NCI-H1436 (cell line): Measurements from ENCODE around the gene STAB1.

ENCODE experiments used
- DNase-seq: peaks from one replicate; lab custom pipeline; 2025; lab: John Stamatoyannopoulos, UW

STAB1 gene

DNA sequence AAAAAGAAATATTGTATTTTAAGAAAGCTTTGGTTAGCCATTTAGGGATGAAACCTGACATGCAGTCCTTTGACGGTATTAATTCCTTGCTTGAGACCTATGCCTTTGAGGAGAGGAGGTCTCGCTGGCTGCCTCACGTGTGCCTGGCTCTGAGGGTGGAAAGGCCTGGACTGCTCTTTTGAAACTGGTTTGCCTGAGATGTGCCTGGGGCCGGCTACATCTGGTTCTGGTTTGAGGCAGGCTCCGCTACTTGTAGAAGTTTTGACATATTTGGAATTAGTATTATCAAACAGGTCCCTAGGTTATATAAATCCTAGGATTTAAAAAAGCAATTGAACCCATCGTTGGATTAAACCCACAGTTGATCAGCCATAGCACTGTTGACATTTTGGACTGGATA is 33.3 kb upstream of the STAB1 start:
- no peak for DNase-seq

GRCh38 chr3:52463416-52463815 is 31.7 kb upstream of the STAB1 start:
- no peak for DNase-seq

DNA sequence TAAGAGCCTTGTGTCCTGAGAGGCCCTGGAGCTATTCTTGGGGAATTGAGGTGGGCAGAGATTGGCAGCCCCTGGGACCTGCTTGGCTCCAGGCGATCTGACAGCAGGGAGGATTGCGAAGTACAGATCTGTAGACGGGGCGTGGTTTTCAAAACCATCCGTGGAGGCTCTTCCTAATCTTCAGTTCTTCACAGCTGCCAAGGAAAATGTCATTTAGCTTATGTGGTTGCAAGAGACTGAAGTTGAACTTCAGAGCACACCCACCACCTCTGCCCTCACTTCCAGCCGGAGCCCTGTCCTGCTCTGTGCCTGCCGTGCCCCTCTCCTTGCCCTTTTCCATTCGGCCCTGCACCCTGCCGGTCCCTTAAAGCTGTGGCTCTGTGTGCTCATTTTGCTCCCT is 26.8 kb upstream of the STAB1 start:
- no peak for DNase-seq

GRCh38 chr3:52469001-52469400 is 26.1 kb upstream of the STAB1 start:
- DNase-seq: no peak

- no peak for DNase-seq
Measured at GRCh38 chr3:52470920-52471319, 24.2 kb upstream of the STAB1 start.

DNA sequence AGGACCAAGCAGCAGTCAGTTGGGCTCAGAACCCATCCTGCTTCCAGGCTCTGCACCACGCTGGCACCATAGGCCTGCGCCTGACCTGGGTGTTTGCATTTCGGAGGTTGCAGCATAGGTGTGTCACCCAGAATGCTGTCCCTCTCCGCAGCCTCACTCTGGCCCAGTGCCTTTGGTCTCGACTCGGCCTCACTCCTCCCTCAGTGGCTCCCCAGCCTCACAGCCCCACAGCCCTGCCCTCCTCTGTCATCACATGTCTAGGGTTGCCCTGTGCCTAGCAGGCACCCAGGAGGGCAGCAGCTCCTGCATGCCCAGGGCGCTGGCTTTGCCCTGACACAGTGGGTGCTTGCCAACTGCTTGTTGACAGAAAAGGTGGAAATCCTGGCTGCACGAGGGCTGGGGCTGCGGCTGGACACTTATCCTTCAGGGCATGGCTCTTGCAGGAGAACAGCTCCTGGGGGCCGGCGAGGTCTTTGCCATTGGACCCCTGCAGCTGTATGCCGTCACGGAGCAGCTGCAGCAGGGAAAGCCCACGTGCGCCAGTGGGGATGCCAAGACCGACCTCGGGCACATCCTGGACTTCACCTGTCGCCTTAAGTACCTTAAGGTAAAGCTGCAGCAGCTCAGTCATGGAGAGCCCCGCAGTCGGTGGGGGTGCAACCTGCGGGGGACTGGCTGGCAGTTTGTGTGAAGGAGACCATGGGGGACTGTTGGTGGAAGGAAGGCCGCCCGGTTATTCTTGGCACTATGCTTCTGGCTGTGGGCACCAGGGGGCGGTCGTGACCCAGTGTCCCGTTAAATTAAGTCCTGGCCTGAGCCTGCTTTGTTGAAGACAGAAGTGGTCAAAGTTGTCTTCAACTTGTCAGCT is 23.5 kb upstream of the STAB1 start:
- no peak for DNase-seq

GRCh38 chr3:52472239-52473000 is 22.7 kb upstream of the STAB1 start:
- no peak for DNase-seq

GRCh38 chr3:52473026-52473425 is 22.1 kb upstream of the STAB1 start:
- DNase-seq: no peak

DNA sequence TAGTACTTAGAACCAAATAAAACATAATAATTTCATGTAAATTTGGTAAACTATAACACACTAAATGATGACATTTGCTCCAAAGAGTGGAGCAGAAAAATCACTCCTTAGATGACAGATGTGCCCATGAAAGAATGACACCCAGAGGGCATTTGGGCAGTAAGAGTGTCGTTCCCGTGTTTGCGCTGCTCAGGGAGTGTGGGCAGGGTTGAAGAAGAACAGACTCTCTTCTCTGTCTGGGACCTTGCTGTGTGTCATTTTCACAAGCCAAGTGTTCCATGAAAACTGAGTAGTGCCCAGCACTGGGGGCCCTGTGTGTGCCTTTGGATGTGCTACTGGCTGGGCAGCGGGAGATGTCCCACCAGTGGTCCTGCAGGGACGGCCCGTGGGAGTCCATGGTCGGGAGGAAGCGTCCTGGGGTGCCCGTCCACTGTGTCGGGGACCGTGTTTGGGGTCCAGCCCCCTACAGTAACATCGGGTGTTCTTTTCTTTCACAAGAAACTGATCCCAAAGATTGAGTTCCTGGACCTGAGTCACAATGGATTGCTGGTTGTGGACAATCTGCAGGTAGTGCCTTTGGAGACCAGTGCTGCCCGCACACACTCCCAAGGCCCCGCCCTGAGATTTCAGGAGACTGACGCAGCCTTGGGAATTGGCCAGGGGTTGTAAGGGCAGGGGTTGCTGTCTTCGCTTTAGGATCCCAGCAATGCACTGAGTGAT is 17.9 kb upstream of the STAB1 start:
- DNase-seq: no peak

DNA sequence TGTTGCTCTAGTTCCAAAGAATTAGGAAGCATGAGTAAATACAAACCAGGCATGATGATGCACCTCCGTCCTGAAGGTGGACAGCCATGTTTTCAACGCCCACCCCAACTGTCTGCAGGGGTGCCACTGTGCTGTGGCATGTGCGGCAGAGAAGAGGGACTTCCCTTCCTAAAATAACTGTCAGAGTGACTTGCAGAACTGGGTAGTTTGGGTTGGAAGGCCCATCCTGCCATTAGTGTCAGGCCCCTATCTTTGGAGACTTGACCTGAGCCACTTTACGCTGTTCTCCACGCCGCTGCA is 17.4 kb upstream of the STAB1 start:
- no peak for DNase-seq

DNA sequence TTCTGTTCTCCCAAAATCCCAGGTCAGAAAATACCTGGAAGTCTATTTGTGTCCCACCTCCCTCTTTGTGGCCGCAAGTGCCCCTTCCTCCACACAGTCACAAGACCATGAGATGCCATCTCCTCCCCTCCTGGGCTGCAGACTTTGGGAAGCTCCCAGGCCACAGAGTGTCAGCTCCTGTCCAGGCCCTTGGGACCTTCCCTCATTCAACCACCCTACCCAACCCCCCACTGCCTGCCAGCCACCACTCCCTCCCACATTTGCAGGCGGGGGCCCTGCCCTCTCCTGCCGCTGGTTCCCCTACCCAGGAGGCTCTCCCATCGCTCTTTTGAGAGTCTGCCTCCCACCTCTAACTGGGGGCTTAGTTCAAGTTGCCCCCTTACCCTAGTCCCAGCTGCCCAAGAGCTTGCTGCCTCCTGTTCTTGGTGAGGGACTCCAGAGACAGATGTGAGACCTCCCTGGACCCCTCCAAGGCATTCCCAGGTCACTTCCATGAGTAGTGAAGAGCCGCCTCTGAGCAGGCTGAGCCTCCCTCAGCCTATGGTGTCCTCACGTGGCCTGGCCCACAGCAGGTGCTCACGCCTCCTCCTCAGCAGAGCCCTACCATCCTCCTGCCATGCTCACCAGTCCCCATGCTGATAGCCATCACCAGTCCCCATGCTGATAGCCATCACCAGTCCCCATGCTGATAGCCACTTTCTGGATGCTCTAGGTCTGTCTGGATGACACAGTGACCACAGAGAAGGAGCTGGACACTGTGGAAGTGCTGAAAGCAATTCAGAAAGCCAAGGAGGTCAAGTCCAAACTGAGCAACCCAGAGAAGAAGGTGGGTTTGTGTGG is 15.9 kb upstream of the STAB1 start:
- no peak for DNase-seq

DNA sequence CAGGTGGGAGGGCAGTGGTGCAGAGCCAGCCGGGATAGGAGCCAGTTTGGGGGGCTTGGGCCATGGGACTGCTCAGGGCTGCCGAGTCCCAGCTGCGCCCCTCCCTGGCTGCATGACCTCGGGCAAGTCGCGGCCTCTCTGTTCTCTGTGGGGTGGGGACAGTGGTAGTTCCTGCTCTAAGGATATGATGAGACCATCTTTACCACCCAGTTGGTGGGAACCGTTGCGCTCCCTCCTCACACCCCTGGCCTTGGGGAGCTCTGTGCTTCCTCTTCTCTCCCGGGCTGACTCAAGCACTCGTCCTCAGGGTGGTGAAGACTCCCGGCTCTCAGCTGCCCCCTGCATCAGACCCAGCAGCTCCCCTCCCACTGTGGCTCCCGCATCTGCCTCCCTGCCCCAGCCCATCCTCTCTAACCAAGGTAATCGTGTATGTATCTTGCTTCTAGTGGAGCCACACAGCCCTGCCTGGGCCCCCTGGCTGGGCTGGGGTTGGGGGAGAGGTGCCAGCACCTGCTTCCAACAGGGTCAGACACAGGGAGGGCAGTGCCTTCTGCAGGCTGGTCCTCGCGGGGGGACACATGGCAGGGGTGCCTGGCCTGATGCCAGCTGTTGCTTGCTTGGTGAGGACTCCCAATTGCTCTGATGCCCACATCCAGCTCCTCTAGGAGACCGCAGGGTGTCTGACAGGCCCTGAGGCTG is 15.1 kb upstream of the STAB1 start:
- no peak for DNase-seq

DNA sequence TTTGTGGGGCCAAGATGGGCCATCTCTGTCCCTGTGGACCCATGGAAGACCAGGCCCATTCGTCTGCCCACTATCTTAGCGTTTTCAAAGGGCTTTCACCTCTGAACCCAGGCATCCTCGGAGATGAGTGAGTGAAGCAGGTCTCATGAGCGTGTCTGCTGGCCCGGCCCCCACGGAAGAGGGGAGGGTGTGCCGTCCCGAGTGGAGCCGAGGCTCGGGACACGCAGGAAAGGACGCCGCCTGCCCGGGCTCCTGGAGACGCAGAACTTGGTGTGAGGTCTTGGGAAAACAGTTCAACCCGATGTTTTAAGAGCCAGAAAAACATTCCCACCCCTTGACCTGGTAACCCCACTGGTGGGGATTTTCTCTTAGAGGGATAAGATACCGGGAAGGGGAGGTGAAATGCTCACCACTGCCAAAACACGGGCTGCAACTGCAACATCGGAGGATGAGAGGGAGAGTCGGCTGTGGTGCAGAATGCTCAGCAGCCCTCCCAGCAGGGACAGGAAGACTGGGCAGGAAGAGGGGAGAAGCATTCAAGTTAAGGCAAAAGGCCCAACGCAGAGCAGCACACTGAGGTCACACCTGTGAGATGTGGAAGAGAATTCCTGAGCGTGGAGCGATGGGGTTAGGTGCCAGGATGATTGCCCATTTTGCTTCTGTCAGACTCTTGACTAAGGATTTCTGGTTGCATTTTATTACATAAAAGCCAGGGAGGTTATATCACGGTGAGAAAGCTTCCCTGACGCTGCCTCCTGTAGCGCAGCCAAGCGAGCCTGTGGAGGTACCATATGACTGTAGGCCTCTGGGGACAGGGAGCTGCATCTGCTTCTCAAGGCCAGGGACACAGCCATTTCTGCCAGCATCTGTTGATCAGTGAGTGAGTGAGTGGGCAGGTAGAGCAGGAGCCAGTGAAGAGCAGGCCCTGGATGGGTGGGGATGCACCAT is 14.1 kb upstream of the STAB1 start:
- DNase-seq: no peak

DNA sequence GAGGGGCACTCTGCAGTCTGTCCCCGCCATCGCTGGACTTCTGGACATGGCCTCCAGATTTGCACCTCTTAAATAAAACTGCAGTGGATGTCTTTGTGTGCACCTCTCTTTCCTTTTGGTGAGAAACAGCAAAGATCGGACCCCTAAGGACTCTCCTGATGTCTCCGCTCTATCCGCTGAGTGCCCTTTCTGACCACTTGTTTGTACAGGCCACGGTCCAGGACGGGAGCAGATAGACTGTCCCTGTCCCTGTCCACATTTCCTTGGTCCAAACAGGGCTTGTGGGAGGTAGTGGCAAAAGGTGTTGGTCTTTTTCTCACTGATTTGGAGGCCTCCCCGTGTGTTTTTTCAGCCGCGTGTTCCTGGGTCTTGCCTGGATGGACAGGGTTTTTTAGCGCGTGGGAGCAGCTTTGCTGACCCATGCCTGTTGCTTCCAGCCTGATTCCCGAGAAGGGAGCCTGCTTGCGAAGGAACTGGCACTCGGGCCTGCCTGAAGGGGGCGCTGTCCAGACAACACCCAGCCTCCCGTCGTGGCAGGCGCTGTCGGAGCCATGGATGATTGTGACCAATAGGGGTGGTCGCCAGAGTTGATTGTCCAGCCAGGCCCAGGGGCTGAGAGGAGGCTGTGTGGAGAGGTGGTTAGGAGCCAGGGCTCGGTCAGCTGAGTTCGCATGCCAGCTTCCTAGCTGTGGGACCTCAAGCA is 13.2 kb upstream of the STAB1 start:
- no peak for DNase-seq

DNA sequence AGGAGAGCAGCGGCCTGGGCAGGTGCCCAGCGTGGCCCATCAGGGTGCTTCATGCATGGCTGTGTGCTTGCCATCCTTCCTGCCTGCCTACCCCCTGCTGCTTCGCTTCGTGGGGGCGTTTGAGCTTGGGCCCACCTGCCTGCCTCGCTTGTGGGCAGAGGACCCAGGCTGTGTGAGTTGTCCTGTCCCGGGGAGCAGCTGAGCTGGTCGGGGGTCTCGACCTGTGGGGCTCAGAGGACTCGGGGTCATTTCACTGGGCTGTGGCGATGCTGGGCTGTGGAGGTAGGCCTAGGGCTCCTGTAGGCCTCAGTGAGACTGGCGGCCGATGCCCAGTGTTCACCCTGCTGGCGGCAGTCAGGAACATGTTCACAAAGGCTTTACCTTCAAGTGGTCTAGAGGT is 12.1 kb upstream of the STAB1 start:
- DNase-seq: no peak

GRCh38 chr3:52483577-52484381 is 11.4 kb upstream of the STAB1 start:
- DNase-seq: no peak

DNA sequence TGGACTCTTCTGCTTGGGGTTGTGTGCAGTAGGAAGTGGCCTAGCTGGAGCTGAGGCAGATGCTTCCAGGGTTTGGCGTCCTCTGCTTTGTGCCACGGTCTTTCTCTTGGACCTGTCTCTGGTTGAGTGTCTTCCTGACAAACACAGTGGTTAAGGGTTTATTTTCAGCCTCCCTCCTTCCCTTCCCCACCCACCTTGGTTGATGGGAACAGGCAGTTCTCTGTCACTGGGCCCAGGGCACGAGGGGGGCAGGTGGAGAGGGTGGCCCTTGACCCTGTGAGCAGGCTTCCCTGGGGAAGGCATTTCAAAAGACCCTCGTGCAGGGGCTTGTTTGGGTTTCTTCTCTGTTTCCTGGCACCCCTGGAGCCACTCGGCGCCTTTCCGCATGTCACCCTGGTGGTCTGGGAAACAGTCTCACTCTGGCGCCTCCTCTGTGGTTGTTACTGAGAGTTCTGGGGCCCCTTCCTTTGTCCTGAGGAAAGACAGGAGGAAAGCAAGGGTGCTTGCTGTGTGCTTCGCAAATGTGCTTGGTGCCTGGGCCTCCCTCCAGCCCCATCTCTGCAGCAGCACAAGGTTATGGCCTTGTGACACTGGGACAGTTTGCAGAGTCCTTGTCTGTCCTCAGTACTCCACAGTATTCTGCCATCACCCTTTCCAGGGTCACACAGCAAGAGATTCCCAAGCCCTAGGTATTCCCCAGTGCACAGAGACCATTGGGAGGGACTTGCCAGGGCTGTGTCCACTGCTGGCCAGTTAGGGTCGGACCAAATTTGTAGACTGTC is 10.3 kb upstream of the STAB1 start:
- DNase-seq: no peak
